VCaP (cell line): ENCODE results near the gene EPS8L1.

Experiments used
- H3K27ac ChIP-seq: fragments of 450-650 bp; 2 replicates; pipeline ENCODE4 v1.5.1; 2017
- CTCF ChIP-seq: fragments of 450-650 bp; conservative IDR thresholded peaks from 2 replicates; pipeline ENCODE4 v1.5.1; 2017; ENCODE audit warnings: mild to moderate bottlenecking, moderate library complexity

The EPS8L1 gene

GRCh38 chr19:55117663-55118391, 42.2 kb downstream of the EPS8L1 start:
- no peak for TF ChIP-seq CTCF
- H3K27ac ChIP-seq = peak overlapping the region; percentile 86

- peak overlapping the region; percentile 86 for H3K27ac ChIP-seq
- no peak for TF ChIP-seq CTCF
These were observed 42.8 kb downstream of the EPS8L1 start for GRCh38 chr19:55118401-55118991.

- no peak for TF ChIP-seq CTCF
- no peak overlapping the region for H3K27ac ChIP-seq
These were observed 43.4 kb downstream of the EPS8L1 start for GRCh38 chr19:55119053-55119452.

GRCh38 chr19:55131421-55131820, 55.8 kb downstream of the EPS8L1 start:
- no peak for TF ChIP-seq CTCF
- no peak overlapping the region for H3K27ac ChIP-seq

- no peak for TF ChIP-seq CTCF
- no peak overlapping the region for H3K27ac ChIP-seq
These were observed 56.9 kb downstream of the EPS8L1 start for GRCh38 chr19:55132453-55133129.

- no peak for TF ChIP-seq CTCF
- H3K27ac ChIP-seq = peak overlapping the region; percentile 34; the same call in 1 of the 2 replicates
These were observed 58.2 kb downstream of the EPS8L1 start for GRCh38 chr19:55133639-55134444.

- TF ChIP-seq CTCF = no peak
- no peak overlapping the region for H3K27ac ChIP-seq
These were observed 59.1 kb downstream of the EPS8L1 start for GRCh38 chr19:55134736-55135135.
